OCI-LY7 (cell line): ENCODE measurements around the gene NLGN1.

Experiments
- EZH2phosphoT487 ChIP-seq: fragments of 200-600 bp; sonication (generic); IDR thresholded peaks from 2 replicates; pipeline ENCODE4 v1.6.1; 2018; ENCODE audit warnings: low read depth, borderline replicate concordance, mild to moderate bottlenecking, mixed run types, antibody characterized with exemption, low read length, moderate library complexity, mixed read lengths
- TF ChIP-seq, protein P1 (sequence below): fragments of 200-600 bp; sonication (generic); conservative IDR thresholded peaks from 2 replicates; pipeline ENCODE4 v1.5.1; 2014; ENCODE audit warnings: mild to moderate bottlenecking, antibody characterized with exemption, low read length, moderate library complexity, mixed read lengths

DNA sequence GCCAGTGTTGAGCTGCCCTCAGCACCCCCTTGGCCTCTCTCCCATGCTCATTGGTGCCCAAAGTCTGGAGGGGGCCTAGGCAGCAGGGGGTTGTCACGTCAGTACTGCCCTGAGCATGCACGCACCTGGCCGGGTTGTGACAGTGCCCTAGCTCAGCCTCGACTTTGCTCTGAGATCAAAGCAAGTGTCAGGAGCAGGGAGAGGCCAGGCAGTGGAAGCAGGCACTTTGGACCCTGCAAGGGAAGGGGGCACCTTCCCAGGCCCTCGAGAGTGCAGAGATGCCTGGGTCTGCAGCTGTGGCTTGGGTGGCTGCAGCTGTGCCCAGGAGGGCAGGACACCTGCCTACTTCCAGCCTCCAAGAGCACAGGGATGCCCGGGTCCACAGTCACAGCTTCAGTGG is 561.3 kb downstream of the NLGN1 start:
- TF ChIP-seq, protein P1, sequence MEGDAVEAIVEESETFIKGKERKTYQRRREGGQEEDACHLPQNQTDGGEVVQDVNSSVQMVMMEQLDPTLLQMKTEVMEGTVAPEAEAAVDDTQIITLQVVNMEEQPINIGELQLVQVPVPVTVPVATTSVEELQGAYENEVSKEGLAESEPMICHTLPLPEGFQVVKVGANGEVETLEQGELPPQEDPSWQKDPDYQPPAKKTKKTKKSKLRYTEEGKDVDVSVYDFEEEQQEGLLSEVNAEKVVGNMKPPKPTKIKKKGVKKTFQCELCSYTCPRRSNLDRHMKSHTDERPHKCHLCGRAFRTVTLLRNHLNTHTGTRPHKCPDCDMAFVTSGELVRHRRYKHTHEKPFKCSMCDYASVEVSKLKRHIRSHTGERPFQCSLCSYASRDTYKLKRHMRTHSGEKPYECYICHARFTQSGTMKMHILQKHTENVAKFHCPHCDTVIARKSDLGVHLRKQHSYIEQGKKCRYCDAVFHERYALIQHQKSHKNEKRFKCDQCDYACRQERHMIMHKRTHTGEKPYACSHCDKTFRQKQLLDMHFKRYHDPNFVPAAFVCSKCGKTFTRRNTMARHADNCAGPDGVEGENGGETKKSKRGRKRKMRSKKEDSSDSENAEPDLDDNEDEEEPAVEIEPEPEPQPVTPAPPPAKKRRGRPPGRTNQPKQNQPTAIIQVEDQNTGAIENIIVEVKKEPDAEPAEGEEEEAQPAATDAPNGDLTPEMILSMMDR, result no peak
- TF ChIP-seq EZH2phosphoT487, result no peak
